Esophagus (tissue), 2 donors: ENCODE results near the gene WWOX. TPM values are rescaled to one million over a fixed set of nuclear protein-coding genes. Genes with fewer than 3 reads are reported as not detected.

ENCODE experiments used
- H3K27ac ChIP-seq, 2 donors: one replicate each; pipeline ENCODE4 v1.5.1; 2013; ENCODE audit warnings: low read depth in 2 of 2, mild to moderate bottlenecking in 2 of 2, inconsistent platforms in 1 of 2, low read length in 1 of 2, moderate library complexity in 1 of 2
- H3K27me3 ChIP-seq, 2 donors: one replicate each; pipeline ENCODE4 v1.6.1; 2013; ENCODE audit warnings: low read length in 2 of 2, control low read depth in 1 of 2, mild to moderate bottlenecking in 1 of 2; ENCODE audit not compliant: insufficient read depth in 2 of 2, control insufficient read depth in 1 of 2
- H3K36me3 ChIP-seq, 2 donors: one replicate each; pipeline ENCODE4 v1.6.1; 2013; ENCODE audit warnings: low read length in 1 of 2; ENCODE audit not compliant: control insufficient read depth in 2 of 2, insufficient read depth in 2 of 2
- H3K4me1 ChIP-seq, 2 donors: one replicate each; pipeline ENCODE4 v1.6.1; 2013; ENCODE audit warnings: low read length in 1 of 2; ENCODE audit not compliant: control insufficient read depth in 2 of 2, insufficient read depth in 2 of 2
- H3K4me3 ChIP-seq, 2 donors: one replicate each; pipeline ENCODE4 v1.5.1; 2013; ENCODE audit warnings: low read length in 2 of 2, mild to moderate bottlenecking in 2 of 2, low read depth in 1 of 2, moderate library complexity in 1 of 2
- H3K9me3 ChIP-seq, 2 donors: one replicate each; pipeline ENCODE4 v1.6.1; 2013; ENCODE audit warnings: mild to moderate bottlenecking in 2 of 2, low read depth in 1 of 2, low read length in 1 of 2, moderate library complexity in 1 of 2; ENCODE audit not compliant: control insufficient read depth in 2 of 2, insufficient read depth in 1 of 2
- whole genome bisulfite sequencing, 2 donors: extraction: QIAGEN DNeasy Blood & Tissue Kit; methylation state at CpG; one replicate each; pipeline ENCODE4 v1.1.7; 2013; 5-methylcytosine and 5-hydroxymethylcytosine counted together
- polyA plus RNA-seq, 2 donors: library from polyadenylated mRNA; stranded (reverse); fragments of 200-250 nt; gene quantifications; one replicate each; pipeline ENCODE4 v1.2.3, GENCODE V29; 2013
- donor health status: healthy with polysubstance abuse.
- donor health status: Bipolar disorder and iron deficiency.

The WWOX gene
- polyA plus RNA-seq, 2 donors: 6.4 to 9.1 TPM

DNA sequence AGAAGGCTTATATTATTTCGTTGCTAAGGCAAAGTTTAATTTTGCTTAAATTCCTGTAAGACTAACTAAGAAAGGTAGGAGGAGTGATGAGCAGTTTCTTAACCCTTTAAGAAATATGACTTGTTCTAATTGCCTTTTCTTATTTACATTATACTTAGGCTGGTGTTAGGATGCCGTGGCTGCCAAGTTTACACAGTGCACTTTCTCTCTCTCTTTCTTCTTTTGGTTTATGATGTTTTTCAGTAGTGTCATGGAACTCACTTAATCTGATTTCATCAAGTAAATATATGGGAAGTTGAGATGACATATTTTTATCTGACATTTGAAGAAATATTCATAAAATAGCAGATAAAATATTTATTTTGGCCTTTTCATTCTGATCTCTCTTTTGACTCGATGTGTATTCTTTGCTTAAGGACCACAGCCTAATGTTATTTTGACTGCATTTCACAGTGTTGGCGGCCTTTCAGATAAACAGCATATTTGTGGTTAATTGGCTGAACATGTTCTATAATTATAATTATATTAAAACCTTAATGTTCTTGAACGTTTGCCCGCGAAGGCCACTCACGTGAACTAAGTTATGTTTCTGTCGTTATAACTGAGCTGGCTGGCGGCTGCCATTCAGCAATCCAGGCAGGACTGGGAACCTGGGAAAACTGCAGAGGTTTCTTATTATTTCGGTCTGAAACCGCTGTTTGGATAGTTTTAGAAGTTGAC, 191.6 kb downstream of the WWOX start:
- Histone ChIP-seq H3K36me3 (no peaks in the 10 kb centered on the region), H3K27me3 (no peaks in the 10 kb centered on the region), H3K9me3 (no peaks in the 10 kb centered on the region), H3K4me1 (peaks cover 2 to 3% of the 10 kb centered on the region in 2 donors), H3K4me3 (no peak overlapping the region), H3K27ac (no peak overlapping the region)
- 60 to 67% methylated on average over 12 of the region's 12 CpGs for WGBS, 2 donors

DNA sequence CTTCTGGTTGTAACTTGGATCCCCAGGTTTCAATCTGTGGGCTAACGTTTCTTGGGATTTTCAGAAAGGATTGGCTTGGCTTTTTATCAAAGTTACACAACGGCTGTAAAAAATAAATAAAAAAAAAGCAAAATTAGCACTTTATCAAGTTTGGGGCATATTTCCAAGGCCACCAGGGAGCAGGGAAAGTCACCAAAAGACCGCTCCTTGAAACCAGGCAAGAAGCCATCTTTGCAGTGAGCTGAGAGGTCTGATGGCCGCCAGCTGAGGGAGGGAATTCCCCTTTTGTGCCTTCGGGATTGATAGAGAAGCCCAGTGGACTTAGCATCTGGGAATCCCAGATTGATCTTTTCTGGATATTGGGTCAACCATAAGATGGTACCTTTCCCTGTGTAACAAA, 192.2 kb downstream of the WWOX start:
- H3K4me1 ChIP-seq: peaks cover 2 to 3% of the 10 kb centered on the region in 2 donors
- 66 to 67% methylated on average over 5 of the region's 5 CpGs for WGBS, 2 donors
- no peaks in the 10 kb centered on the region for H3K36me3 ChIP-seq
- no peak overlapping the region for H3K27ac ChIP-seq
- no peaks in the 10 kb centered on the region for H3K9me3 ChIP-seq
- no peaks in the 10 kb centered on the region for H3K27me3 ChIP-seq
- H3K4me3 ChIP-seq: no peak overlapping the region

DNA sequence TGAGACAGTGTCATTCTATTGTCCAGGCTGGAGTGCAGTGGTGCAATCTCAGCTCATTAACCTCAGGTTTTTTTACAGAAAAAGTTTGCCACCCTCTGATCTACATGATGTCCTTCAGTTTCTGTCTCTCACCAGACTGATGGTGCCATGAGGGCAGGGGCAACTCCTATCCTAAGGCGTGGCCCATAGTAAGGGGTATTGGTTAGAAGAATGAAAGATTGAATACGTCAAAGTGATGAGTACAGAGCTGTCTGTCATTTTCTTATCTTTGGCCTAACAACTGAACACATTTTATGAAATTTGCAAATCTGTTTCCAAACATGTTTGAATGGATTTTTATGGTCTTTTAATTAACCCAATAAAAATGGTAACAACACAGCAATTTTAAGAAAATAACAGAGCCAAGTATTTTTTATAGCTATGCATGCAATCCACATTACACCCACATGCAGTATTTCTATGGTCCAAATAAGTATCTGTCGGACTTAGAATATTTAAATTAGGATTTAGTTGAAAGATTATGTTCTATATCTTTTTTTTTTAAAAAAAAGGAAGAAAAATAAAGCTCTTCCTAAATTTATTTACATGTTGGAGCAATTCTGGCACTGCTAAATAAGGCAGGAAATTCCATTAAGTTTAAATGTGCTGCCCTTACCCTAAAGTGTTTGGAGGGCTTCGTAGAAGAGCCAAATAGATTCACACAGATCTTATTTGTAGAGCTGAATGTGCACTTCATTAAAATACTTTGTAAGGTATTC, 192.8 kb downstream of the WWOX start:
- Histone ChIP-seq H3K9me3 (no peaks in the 10 kb centered on the region), H3K27me3 (no peaks in the 10 kb centered on the region), H3K4me1 (peaks cover 2 to 3% of the 10 kb centered on the region in 2 donors), H3K4me3 (no peak overlapping the region), H3K36me3 (no peaks in the 10 kb centered on the region), H3K27ac (no peak overlapping the region)
- WGBS, 2 donors: 67 to 72% methylated on average over 4 of the region's 4 CpGs

DNA sequence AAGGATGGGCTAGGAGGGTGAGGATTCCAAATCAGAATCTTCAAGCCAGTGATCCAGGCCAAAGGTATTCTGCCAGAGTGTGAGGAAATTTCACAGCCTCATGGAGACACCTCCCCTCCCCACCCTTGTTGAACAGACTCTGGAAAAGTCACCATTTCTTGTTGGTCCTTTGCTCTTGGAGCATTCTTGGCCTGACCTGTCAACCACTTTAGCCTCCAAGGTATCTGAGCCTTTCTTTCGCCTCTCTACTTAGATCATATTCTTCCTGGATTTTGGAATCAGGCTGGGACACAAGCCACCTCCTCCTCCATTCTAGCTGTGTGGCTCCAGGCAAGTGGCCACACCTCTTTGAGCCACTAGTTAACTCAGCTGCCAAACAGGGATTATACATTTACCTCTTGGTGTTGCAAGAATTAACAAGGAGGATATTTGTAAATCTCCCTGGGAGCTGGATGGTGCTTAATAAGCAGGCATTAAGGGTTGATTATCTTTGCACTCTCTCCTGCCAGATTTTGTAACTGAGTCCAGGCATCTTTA, 193.5 kb downstream of the WWOX start:
- 53 to 55% methylated on average over 1 of the region's 1 CpG for WGBS, 2 donors
- H3K9me3 ChIP-seq: no peaks in the 10 kb centered on the region
- H3K27ac ChIP-seq: no peak overlapping the region
- H3K4me1 ChIP-seq: peaks cover 2 to 3% of the 10 kb centered on the region in 2 donors
- no peaks in the 10 kb centered on the region for H3K27me3 ChIP-seq
- H3K4me3 ChIP-seq: no peak overlapping the region
- H3K36me3 ChIP-seq: no peaks in the 10 kb centered on the region

DNA sequence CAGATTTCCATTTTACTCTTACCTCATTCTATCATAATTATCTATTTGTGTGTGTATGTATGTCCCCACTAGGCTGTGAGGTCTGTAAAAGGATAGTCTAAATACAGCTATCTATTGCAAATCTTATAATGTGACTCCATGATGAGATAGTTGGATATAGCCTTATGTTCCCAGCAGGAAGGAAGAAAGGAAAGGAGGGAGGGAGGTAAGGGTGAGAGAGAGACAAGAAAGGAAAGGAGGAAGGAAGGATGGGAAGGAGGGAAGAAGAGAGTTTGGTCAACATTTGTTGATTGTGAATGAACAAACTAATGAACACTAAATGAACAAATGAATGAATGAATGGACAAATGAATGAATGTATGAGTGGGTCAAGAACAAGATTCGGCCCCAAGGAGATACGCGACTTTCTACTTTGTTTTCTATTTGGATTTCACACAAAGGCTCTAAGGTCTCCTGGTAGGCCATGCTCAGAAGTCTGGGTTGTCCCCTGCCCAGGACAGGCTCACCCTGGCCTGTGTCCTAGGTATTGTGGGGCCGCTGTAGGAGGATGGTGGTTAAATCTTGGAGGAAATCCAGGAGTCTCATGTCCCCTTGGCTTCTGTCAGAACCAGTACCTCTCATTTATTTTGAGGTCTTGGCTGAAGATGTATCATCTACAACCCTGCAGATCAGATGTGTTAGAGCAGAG, 195.2 kb downstream of the WWOX start:
- Histone ChIP-seq H3K9me3 (no peaks in the 10 kb centered on the region), H3K4me1 (peaks cover 2 to 3% of the 10 kb centered on the region in 2 donors), H3K36me3 (no peaks in the 10 kb centered on the region), H3K4me3 (no peak overlapping the region), H3K27ac (no peak overlapping the region), H3K27me3 (no peaks in the 10 kb centered on the region)
- WGBS, 2 donors: 94 to 98% methylated on average over 4 of the region's 4 CpGs

DNA sequence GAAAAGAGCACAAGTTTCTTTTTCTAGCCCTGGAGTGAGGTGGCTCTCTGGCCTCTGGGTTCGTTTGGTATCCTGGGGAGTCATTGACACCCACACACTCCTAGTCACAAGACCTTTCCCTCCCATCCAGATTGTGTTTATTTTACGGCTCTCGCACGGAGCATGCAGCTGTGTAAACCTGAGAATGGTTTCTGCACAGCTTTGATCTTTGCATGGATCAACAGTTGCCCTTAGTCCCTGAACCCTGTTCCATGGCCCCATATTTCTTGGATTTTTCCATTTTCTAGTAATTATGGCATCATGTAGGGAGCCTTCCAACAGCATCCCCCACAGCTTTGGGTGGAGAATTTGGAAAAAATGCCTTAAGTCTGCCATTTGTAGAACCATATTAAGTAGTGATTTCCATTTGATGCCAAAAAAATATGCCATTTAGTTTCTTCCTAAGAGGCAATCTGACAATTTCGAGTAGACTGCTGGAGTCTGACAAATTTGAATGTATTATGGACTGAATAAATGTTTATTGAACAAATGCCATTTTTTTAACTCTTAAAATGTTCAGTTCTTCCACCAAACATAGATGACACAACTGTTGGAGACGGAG, 197.7 kb downstream of the WWOX start:
- 59 to 66% methylated on average over 6 of the region's 6 CpGs for WGBS, 2 donors

DNA sequence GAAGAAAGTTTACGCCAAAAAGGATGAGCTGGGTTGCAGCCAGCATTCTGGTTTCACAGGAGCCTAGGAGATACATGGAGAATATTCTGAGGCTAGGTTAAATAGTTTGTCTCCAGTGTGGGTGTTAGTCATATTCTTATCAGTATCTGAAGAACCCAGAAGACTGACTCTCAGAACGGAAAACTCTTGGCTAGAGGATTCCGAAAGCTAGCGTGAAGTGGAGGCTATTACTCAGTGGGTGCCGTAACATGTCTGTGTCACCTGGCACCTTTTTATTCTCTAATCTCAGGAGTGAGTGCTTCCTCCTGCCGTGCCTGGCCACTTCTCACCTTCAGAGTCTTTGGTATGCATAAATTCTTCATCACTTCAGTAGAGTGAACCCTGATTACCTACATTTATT, 199.5 kb downstream of the WWOX start:
- Histone ChIP-seq H3K9me3 (no peaks in the 10 kb centered on the region), H3K27ac (no peak overlapping the region), H3K36me3 (no peaks in the 10 kb centered on the region), H3K4me3 (no peak overlapping the region), H3K4me1 (peaks cover 0 to 2% of the 10 kb centered on the region in 2 donors), H3K27me3 (no peaks in the 10 kb centered on the region)
- whole genome bisulfite sequencing, 2 donors: 91 to 93% methylated on average over 6 of the region's 6 CpGs

More for the DNA sequence above, 197.7 kb downstream of the WWOX start:
- no peak overlapping the region for H3K27ac ChIP-seq
- H3K36me3 ChIP-seq: no peaks in the 10 kb centered on the region
- no peaks in the 10 kb centered on the region for H3K9me3 ChIP-seq
- no peak overlapping the region for H3K4me3 ChIP-seq
- H3K4me1 ChIP-seq: peaks cover 2 to 3% of the 10 kb centered on the region in 2 donors
- H3K27me3 ChIP-seq: no peaks in the 10 kb centered on the region

DNA sequence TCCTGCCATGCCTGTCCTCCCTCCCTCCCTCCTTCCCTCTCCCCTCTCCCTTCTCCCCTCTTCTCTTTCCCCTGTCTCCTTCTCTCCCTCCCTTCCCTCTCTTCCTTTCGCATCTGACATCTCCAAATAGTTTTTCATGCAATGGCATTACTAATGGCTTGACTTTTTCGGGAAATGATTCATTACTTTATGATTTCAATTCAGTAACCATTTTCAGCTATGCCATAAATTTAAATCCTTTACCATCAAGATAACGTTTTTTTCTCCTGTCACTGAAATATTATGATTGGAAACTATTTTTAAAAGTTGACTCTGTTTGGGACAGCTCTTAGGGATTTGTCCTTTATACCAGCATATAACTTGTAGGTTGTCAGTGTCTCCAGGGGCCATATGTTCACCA, 201.0 kb downstream of the WWOX start:
- Histone ChIP-seq H3K4me1 (no peaks in the 10 kb centered on the region), H3K27me3 (no peaks in the 10 kb centered on the region), H3K27ac (no peak overlapping the region), H3K4me3 (no peak overlapping the region), H3K36me3 (no peaks in the 10 kb centered on the region), H3K9me3 (no peaks in the 10 kb centered on the region)
- WGBS, 2 donors: 79% methylated on average over 3 of the region's 3 CpGs

DNA sequence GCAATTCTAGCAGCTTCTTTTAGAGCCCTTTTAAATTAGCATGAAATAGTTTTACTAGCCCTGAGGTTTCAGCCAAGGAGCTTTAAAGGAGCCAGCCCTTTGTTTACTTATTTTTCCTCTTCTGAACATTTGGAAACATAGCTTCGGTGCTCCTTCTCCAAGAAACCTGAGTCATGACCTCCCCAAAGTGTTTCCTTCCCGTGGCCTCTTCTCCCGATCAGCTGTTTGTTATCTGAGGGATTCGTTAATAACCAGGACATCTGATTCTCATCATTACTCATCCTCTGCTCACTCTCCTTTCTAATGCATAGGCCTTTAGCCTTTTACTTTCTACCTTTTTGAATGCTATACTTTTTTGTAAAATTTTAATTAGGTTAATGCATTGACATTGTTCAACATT, 204.5 kb downstream of the WWOX start:
- Histone ChIP-seq H3K27ac (no peak overlapping the region), H3K4me1 (peaks cover 2 to 4% of the 10 kb centered on the region in 2 donors), H3K27me3 (no peaks in the 10 kb centered on the region), H3K9me3 (no peaks in the 10 kb centered on the region), H3K36me3 (no peaks in the 10 kb centered on the region), H3K4me3 (no peak overlapping the region)
- WGBS, 2 donors: 59 to 60% methylated on average over 4 of the region's 4 CpGs
